ENCODE results near the gene VPS41. TPM values are rescaled to one million over a fixed set of nuclear protein-coding genes. Genes with fewer than 3 reads are reported as not detected.

VPS41 gene
- polyA plus RNA-seq, 1 of the 3 experiments (the other 2 are of a cell fraction): 20.4 TPM

DNA sequence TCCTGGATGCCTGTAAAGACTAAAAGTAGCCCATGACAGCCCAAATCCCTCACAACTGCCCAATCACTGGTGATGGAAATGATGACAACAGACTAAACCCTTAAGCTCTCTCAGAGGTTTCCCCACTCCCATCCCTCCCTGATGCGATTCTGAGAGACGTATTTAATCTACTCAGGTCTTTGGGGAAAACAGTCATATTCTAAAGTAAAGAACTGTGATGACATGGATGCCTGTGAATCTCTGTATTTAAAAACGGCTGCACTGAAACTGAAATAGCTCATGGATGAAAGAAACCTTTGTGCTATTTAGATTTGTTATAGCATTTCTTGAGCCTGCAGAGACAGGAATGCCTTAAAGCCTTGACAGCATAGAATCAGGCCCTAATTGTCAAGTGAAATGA lies 28.5 kb downstream of the VPS41 start:
- Histone ChIP-seq H3K9ac (no peak overlapping the region), H3F3A (replicated peaks; ENCODE audit: insufficient read depth) (no peaks in the 10 kb centered on the region), H2AFZ (ENCODE audit: low read depth) (no peak overlapping the region), H3K4me1 (ENCODE audit: control insufficient read depth in 1 of 2, insufficient read depth in 2 of 2, low read depth in 1 of 2, low read length in 1 of 2) (no peaks in the 10 kb centered on the region), H3K79me2 (ENCODE audit: insufficient read depth) (peaks cover 19% of the 10 kb centered on the region; the same call in 1 of the 2 replicates), H3K9me2 (no peaks in the 10 kb centered on the region), H3K27me3 (ENCODE audit: insufficient read depth) (no peaks in the 10 kb centered on the region), H4K20me1 (ENCODE audit: insufficient read depth) (no peaks in the 10 kb centered on the region), H3K4me3 (ENCODE audit: low read depth in 2 of 2, low read length in 1 of 2) (no peak overlapping the region), H3K9me3 (no peaks in the 10 kb centered on the region), H3K27ac (ENCODE audit: low read depth in 2 of 2, low read length in 1 of 2) (no peak overlapping the region), H3K36me3 (replicated peaks in 1 of 2; ENCODE audit: control insufficient read depth in 1 of 2, insufficient read depth in 2 of 2, low read length in 1 of 2) (peaks cover 0 to 2% of the 10 kb centered on the region in 2 experiments), H3K4me2 (no peak overlapping the region)
- ChIA-PET POLR2A (no interaction called here), CTCF (interaction anchor here (1.0 to 1.5 kb wide), 2 partner anchors 11 to 84 kb away, joined by 3 read pairs; no protein-coding TSS in a partner anchor)
- DNase-seq: no peak
- WGBS (ENCODE audit: low lambda C conversion rate): 90% methylated on average over 3 of the region's 3 CpGs
- TF ChIP-seq NRF1 (IDR thresholded peaks at IDR 0.05; ENCODE audit: low read depth, low read length) (no peak), TEAD4 (IDR thresholded peaks at IDR 0.05; ENCODE audit: borderline replicate concordance, insufficient read depth) (no peak), MXI1 (IDR thresholded peaks at IDR 0.05; ENCODE audit: low read depth, low read length) (no peak), FOSL2 (IDR thresholded peaks at IDR 0.05; ENCODE audit: borderline replicate concordance, low read depth) (no peak), FOXJ3 (CRISPR knock-in tag; IDR thresholded peaks at IDR 0.05) (no peak), ELF1 (IDR thresholded peaks at IDR 0.05) (no peak), SIN3A (IDR thresholded peaks at IDR 0.05; ENCODE audit: borderline replicate concordance, low read depth, low read length) (no peak), JUND (IDR thresholded peaks at IDR 0.05) (no peak), EP300 (IDR thresholded peaks at IDR 0.05; ENCODE audit: borderline replicate concordance in 1 of 2, low read depth in 1 of 2, low read length in 1 of 2) (no peak), SMC3 (IDR thresholded peaks at IDR 0.05; ENCODE audit: low read depth, low read length) (no peak)
- TF ChIP-seq, protein P1, sequence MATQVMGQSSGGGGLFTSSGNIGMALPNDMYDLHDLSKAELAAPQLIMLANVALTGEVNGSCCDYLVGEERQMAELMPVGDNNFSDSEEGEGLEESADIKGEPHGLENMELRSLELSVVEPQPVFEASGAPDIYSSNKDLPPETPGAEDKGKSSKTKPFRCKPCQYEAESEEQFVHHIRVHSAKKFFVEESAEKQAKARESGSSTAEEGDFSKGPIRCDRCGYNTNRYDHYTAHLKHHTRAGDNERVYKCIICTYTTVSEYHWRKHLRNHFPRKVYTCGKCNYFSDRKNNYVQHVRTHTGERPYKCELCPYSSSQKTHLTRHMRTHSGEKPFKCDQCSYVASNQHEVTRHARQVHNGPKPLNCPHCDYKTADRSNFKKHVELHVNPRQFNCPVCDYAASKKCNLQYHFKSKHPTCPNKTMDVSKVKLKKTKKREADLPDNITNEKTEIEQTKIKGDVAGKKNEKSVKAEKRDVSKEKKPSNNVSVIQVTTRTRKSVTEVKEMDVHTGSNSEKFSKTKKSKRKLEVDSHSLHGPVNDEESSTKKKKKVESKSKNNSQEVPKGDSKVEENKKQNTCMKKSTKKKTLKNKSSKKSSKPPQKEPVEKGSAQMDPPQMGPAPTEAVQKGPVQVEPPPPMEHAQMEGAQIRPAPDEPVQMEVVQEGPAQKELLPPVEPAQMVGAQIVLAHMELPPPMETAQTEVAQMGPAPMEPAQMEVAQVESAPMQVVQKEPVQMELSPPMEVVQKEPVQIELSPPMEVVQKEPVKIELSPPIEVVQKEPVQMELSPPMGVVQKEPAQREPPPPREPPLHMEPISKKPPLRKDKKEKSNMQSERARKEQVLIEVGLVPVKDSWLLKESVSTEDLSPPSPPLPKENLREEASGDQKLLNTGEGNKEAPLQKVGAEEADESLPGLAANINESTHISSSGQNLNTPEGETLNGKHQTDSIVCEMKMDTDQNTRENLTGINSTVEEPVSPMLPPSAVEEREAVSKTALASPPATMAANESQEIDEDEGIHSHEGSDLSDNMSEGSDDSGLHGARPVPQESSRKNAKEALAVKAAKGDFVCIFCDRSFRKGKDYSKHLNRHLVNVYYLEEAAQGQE (IDR thresholded peaks at IDR 0.05; ENCODE audit: low read depth, low read length): no peak
- TF ChIP-seq, protein P2, sequence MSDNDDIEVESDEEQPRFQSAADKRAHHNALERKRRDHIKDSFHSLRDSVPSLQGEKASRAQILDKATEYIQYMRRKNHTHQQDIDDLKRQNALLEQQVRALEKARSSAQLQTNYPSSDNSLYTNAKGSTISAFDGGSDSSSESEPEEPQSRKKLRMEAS (IDR thresholded peaks at IDR 0.05; ENCODE audit: low read depth): no peak
- TF ChIP-seq, protein P3, sequence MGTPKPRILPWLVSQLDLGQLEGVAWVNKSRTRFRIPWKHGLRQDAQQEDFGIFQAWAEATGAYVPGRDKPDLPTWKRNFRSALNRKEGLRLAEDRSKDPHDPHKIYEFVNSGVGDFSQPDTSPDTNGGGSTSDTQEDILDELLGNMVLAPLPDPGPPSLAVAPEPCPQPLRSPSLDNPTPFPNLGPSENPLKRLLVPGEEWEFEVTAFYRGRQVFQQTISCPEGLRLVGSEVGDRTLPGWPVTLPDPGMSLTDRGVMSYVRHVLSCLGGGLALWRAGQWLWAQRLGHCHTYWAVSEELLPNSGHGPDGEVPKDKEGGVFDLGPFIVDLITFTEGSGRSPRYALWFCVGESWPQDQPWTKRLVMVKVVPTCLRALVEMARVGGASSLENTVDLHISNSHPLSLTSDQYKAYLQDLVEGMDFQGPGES (IDR thresholded peaks at IDR 0.05; ENCODE audit: low read depth, low read length): no peak
- TF ChIP-seq, protein P4, sequence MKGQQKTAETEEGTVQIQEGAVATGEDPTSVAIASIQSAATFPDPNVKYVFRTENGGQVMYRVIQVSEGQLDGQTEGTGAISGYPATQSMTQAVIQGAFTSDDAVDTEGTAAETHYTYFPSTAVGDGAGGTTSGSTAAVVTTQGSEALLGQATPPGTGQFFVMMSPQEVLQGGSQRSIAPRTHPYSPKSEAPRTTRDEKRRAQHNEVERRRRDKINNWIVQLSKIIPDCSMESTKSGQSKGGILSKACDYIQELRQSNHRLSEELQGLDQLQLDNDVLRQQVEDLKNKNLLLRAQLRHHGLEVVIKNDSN (IDR thresholded peaks at IDR 0.05; ENCODE audit: borderline replicate concordance, low read depth): no peak
